DMS53 treated with DMSO at 0.1 percent for 48 hours (cell line): Measurements from ENCODE around the gene LRRC1.
"Not testable (repeated sequence)": the region's sequence is repeated elsewhere in the genome, so short reads cannot be mapped to it uniquely, and the experiment has no call there.

ENCODE experiments used
- DNase-seq: peaks from one replicate; lab custom pipeline; 2025; ENCODE audit not compliant: unreplicated experiment; lab: John Stamatoyannopoulos, UW

The LRRC1 gene

GRCh38 chr6:53792016-53792415, 2.8 kb upstream of the LRRC1 start:
- DNase-seq = no peak

GRCh38 chr6:53792973-53793317, 1.9 kb upstream of the LRRC1 start:
- no peak for DNase-seq

GRCh38 chr6:53793318-53794136, 1.3 kb upstream of the LRRC1 start:
- peak; percentile 71 for DNase-seq

GRCh38 chr6:53794137-53794719, 577 bp upstream of the LRRC1 start:
- peak; percentile 84 for DNase-seq

GRCh38 chr6:53795340-53795701, 516 bp downstream of the LRRC1 start:
- DNase-seq = peak; percentile 58

GRCh38 chr6:53795702-53796450, 1.1 kb downstream of the LRRC1 start:
- DNase-seq = peak; percentile 37

GRCh38 chr6:53796451-53796780, 1.6 kb downstream of the LRRC1 start:
- DNase-seq = no peak

GRCh38 chr6:53796791-53797190, 2.0 kb downstream of the LRRC1 start:
- DNase-seq = no peak

- no peak for DNase-seq
Measured at GRCh38 chr6:53797304-53797703, 2.5 kb downstream of the LRRC1 start.

- DNase-seq = no peak
Measured at GRCh38 chr6:53799340-53799739, 4.5 kb downstream of the LRRC1 start.

- no peak for DNase-seq
Measured at GRCh38 chr6:53801022-53801421, 6.2 kb downstream of the LRRC1 start.

GRCh38 chr6:53802582-53802981, 7.8 kb downstream of the LRRC1 start:
- DNase-seq = no peak

GRCh38 chr6:53803081-53803860, 8.5 kb downstream of the LRRC1 start:
- no peak for DNase-seq

GRCh38 chr6:53805016-53805415, 10.2 kb downstream of the LRRC1 start:
- no peak for DNase-seq

- DNase-seq = no peak
Measured at GRCh38 chr6:53805725-53806124, 10.9 kb downstream of the LRRC1 start.

- not testable (repeated sequence) for DNase-seq
Measured at GRCh38 chr6:53807606-53808005, 12.8 kb downstream of the LRRC1 start.

- DNase-seq = no peak
Measured at GRCh38 chr6:53808302-53808881, 13.6 kb downstream of the LRRC1 start.

GRCh38 chr6:53809691-53810090, 14.9 kb downstream of the LRRC1 start:
- DNase-seq = no peak

- peak; percentile 97 for DNase-seq
Measured at GRCh38 chr6:53811082-53811481, 16.3 kb downstream of the LRRC1 start.

- no peak for DNase-seq
Measured at GRCh38 chr6:53811746-53812145, 16.9 kb downstream of the LRRC1 start.

- no peak for DNase-seq
Measured at GRCh38 chr6:53813096-53813495, 18.3 kb downstream of the LRRC1 start.
